Measurements from ENCODE around the gene DISC1. TPM values are rescaled to one million over a fixed set of nuclear protein-coding genes. Genes with fewer than 3 reads are reported as not detected.
"Not testable (repeated sequence)": the region's sequence is repeated elsewhere in the genome, so short reads cannot be mapped to it uniquely, and the experiment has no call there.

The DISC1 gene
- total RNA-seq, 3 donors from 2014 or later: 0.50 to 1.1 (median 0.57) TPM

DNA sequence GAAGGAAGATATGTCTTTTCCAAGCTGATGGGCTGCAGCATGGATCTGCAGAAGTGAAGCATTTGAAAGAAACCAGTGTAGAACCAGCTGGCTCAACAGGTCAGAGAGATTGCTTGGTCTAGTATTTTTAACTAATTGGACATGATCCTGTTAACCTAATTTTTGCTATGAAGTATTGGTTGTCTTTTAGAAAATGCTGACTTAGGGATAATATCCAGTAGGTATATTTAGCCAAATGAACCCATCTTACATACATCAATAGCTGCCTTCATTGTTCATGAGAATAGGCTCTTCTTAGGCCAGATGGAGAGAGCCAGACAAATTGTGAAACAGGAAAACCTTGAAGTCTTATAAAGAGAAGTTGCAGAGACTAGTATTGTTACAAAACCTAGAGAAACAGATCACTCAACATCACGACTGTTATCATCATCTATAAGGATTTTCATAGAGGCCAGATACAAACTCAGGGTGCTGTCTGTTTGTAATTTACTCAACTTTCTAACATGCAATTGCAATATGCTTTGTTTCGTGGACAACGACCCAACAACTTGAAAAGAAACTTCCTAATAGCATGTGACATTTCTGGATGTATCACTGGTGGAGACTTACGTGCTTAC, 148.2 kb downstream of the DISC1 start:
- Mint-ChIP-seq H3K4me1 (ENCODE audit: low read depth) (no peaks in the 10 kb centered on the region), H3K36me3 (ENCODE audit: insufficient read depth) (peaks cover 30% of the 10 kb centered on the region), H3K4me3 (no peak overlapping the region), H3K27me3 (ENCODE audit: low read depth) (no peaks in the 10 kb centered on the region), H3K9me3 (no peaks in the 10 kb centered on the region)
- no peak for ATAC-seq
- no peak for DNase-seq

DNA sequence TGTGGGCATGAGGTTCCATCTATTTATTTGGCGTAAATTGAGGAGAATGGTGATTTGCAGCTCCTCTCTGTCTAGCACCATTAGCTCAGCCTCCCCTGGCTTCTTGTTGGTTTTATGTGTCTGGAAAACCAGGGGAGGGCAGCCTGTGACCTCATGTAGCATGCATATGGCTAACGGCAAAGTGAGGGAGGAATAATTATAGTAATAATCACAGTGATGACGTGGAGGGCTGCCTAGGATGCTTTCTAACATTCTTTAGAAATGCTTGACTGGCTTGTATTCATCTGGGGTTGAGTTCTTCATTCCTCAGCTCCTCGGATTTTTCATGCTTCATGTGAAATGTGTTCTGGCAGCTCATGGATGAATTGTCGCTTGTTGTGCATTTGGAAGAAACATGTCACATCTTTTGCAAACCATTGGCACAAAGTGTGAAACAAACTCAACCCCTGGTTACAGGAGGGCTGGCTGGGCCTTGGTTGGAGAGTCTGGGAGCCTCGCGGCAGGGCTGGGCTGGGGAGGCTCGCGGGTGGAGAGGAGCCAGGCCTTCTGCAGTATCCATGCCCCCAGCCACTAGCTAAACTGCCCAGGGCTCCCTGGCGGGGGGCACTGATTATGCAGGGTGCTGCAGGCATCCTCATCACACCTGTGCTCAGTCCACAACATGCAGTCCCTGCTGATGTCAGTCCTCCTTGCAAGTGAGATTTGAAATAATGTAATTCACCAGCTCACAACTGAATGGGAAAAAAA, 149.6 kb downstream of the DISC1 start:
- H3K36me3 Mint-ChIP-seq (ENCODE audit: insufficient read depth): peaks cover 26% of the 10 kb centered on the region
- no peak for ATAC-seq
- no peaks in the 10 kb centered on the region for H3K27me3 Mint-ChIP-seq (ENCODE audit: low read depth)
- no peak overlapping the region for H3K4me3 Mint-ChIP-seq
- H3K4me1 Mint-ChIP-seq (ENCODE audit: low read depth): no peaks in the 10 kb centered on the region
- no peak for DNase-seq
- H3K9me3 Mint-ChIP-seq: no peaks in the 10 kb centered on the region

GRCh38 chr1:231776757-231777062, 150.1 kb downstream of the DISC1 start:
- Mint-ChIP-seq H3K36me3 (ENCODE audit: insufficient read depth) (peaks cover 24% of the 10 kb centered on the region), H3K27me3 (ENCODE audit: low read depth) (no peaks in the 10 kb centered on the region), H3K9me3 (no peaks in the 10 kb centered on the region), H3K4me1 (ENCODE audit: low read depth) (no peaks in the 10 kb centered on the region), H3K4me3 (no peak overlapping the region)
- no peak for DNase-seq
- no peak for ATAC-seq

DNA sequence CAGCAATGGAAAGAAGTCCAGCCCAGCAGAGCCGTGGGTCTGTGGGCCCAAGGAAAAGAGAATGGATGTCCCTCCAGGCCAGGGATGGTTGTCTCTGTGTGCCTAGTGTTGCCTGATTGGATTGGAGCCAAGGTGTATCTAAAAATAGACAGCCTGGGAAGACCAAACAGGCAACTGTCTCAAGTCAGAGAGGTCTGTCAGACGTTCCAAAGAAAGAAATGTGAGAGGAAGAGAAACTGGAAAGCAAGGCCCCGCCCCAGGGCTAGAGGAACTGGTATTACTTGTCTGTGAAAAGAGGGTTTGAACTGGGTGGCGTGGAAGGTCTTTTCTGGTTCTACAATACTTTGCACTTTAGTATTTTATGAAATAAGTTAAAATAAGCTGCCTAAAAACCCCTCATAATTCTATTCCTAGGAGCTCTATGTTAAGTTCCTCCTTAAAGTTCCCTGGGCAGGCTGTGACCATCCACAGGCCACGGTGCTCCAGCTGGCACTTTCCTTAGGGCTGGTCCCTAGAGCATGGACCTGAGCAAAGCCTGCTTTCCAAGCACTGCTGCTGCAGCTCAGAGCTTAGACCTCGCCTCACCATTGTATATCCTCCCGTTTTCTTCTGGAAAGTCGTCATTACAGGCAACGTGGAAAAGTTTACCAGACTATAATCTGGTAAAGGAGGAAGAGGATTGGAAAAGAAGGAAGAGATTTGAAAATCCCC, 151.6 kb downstream of the DISC1 start:
- Mint-ChIP-seq H3K4me1 (ENCODE audit: low read depth) (no peaks in the 10 kb centered on the region), H3K36me3 (ENCODE audit: insufficient read depth) (peaks cover 24% of the 10 kb centered on the region), H3K4me3 (no peak overlapping the region), H3K9me3 (no peaks in the 10 kb centered on the region), H3K27me3 (ENCODE audit: low read depth) (no peaks in the 10 kb centered on the region)
- ATAC-seq (no peak), DNase-seq (no peak)

GRCh38 chr1:231779081-231779480, 152.5 kb downstream of the DISC1 start:
- Mint-ChIP-seq H3K36me3 (ENCODE audit: insufficient read depth) (peaks cover 21% of the 10 kb centered on the region), H3K4me1 (ENCODE audit: low read depth) (no peaks in the 10 kb centered on the region), H3K4me3 (no peak overlapping the region), H3K9me3 (no peaks in the 10 kb centered on the region), H3K27me3 (ENCODE audit: low read depth) (no peaks in the 10 kb centered on the region)
- no peak for ATAC-seq
- no peak for DNase-seq

GRCh38 chr1:231781892-231782291, 155.3 kb downstream of the DISC1 start:
- Mint-ChIP-seq H3K27me3 (ENCODE audit: low read depth) (no peaks in the 10 kb centered on the region), H3K4me1 (ENCODE audit: low read depth) (no peaks in the 10 kb centered on the region), H3K4me3 (no peak overlapping the region), H3K36me3 (ENCODE audit: insufficient read depth) (peaks cover 8% of the 10 kb centered on the region), H3K9me3 (no peaks in the 10 kb centered on the region)
- no peak for DNase-seq
- no peak for ATAC-seq

- H3K4me3 Mint-ChIP-seq; H3K9me3 Mint-ChIP-seq; H3K4me1 Mint-ChIP-seq (ENCODE audit: low read depth); ATAC-seq; H3K27me3 Mint-ChIP-seq (ENCODE audit: low read depth); DNase-seq: not testable (repeated sequence)
- H3K36me3 Mint-ChIP-seq (ENCODE audit: insufficient read depth): peaks cover 14% of the 10 kb centered on the region
Measured at GRCh38 chr1:231785073-231785472, 158.5 kb downstream of the DISC1 start.

DNA sequence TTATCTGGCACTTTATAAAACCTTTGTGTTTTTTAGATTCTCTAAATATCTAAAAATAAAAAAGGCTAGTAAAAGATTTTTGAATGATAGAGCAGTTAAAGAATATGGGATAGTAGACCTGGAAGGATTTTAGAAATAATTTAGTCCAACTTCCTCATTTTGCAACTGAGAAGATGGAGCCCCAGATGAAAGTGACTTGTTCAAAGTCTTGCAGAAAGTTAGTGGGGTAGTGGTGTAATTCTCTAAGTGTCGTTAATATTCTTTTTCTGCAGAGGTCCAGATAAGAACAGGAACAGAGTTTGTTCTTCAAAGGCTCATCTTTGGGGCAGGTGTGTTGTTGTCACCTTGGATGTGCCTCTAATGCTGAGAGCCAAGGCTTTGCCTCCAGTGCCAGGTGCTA, 159.5 kb downstream of the DISC1 start:
- Mint-ChIP-seq H3K27me3 (ENCODE audit: low read depth) (no peaks in the 10 kb centered on the region), H3K9me3 (no peaks in the 10 kb centered on the region), H3K4me3 (no peak overlapping the region), H3K36me3 (ENCODE audit: insufficient read depth) (peaks cover 16% of the 10 kb centered on the region), H3K4me1 (ENCODE audit: low read depth) (no peaks in the 10 kb centered on the region)
- DNase-seq: no peak
- no peak for ATAC-seq

GRCh38 chr1:231792634-231793033, 166.0 kb downstream of the DISC1 start:
- no peaks in the 10 kb centered on the region for H3K27me3 Mint-ChIP-seq (ENCODE audit: low read depth)
- H3K4me1 Mint-ChIP-seq (ENCODE audit: low read depth): no peaks in the 10 kb centered on the region
- peaks cover 30% of the 10 kb centered on the region for H3K36me3 Mint-ChIP-seq (ENCODE audit: insufficient read depth)
- no peaks in the 10 kb centered on the region for H3K9me3 Mint-ChIP-seq
- ATAC-seq: no peak
- H3K4me3 Mint-ChIP-seq: no peak overlapping the region
- no peak for DNase-seq

- no peak overlapping the region for H3K4me3 Mint-ChIP-seq
- no peaks in the 10 kb centered on the region for H3K9me3 Mint-ChIP-seq
- H3K36me3 Mint-ChIP-seq (ENCODE audit: insufficient read depth): peaks cover 26% of the 10 kb centered on the region
- DNase-seq (no peak), ATAC-seq (no peak)
- H3K27me3 Mint-ChIP-seq (ENCODE audit: low read depth): no peaks in the 10 kb centered on the region
- no peaks in the 10 kb centered on the region for H3K4me1 Mint-ChIP-seq (ENCODE audit: low read depth)
Measured at GRCh38 chr1:231793893-231794292, 167.3 kb downstream of the DISC1 start.

DNA sequence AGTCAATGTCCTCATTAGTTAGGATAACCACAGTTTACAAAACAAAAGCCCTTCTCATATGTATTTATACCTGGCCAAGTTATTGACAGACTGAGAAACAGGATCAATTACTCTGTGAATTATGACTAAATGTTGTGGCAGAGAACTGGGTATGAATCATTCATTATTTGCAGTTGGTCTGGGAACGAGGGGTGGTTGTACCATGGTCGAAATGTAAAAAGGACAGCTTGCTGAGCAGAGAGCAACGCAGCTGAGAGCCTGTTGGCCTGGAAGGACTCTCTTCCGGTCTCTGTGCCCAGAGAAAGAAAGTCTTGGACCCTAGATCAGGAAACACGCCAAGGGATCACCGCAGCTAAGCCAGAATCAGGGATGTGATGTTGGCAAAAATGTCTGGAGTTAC, 169.6 kb downstream of the DISC1 start:
- no peaks in the 10 kb centered on the region for H3K27me3 Mint-ChIP-seq (ENCODE audit: low read depth)
- no peak overlapping the region for H3K4me3 Mint-ChIP-seq
- DNase-seq: no peak
- peaks cover 23% of the 10 kb centered on the region for H3K36me3 Mint-ChIP-seq (ENCODE audit: insufficient read depth)
- ATAC-seq: no peak
- H3K4me1 Mint-ChIP-seq (ENCODE audit: low read depth): no peaks in the 10 kb centered on the region
- peaks cover 4% of the 10 kb centered on the region for H3K9me3 Mint-ChIP-seq

DNA sequence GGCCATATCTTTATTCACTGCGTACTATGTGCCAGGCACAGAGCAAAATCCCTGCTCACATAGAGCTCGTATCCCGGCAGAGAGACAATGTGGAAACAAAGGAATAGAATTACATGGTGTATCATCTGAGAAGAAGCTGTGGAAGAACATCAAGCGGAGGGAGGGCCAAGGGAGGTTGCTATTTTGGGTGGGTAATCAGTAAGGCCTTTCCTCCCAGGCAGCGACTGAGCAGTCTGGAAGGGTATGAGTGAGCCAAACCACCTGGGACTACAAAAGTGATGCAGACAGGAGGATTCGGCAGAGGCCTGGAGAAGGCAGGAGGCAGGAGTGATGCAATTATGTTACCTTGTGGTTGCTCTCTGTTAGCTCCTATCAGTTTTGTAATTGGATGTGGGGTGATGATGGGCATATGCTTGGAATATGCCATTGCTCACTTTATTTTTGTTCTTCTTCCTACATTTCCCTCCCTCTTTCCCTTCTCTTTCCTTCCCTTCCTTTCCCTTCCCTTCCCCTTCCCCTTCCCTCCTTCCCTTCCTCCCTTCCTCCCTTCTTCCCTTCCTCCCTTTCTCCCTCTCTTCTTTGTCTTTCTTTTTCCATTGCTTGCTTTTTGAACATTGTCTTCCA, 172.9 kb downstream of the DISC1 start:
- Mint-ChIP-seq H3K9me3 (peaks cover 4% of the 10 kb centered on the region), H3K36me3 (ENCODE audit: insufficient read depth) (peaks cover 31% of the 10 kb centered on the region), H3K27me3 (ENCODE audit: low read depth) (no peaks in the 10 kb centered on the region), H3K4me1 (ENCODE audit: low read depth) (no peaks in the 10 kb centered on the region), H3K4me3 (no peak overlapping the region)
- ATAC-seq (no peak), DNase-seq (no peak)

- Mint-ChIP-seq H3K27me3 (ENCODE audit: low read depth) (no peaks in the 10 kb centered on the region), H3K4me3 (no peak overlapping the region), H3K9me3 (peaks cover 4% of the 10 kb centered on the region), H3K4me1 (ENCODE audit: low read depth) (no peaks in the 10 kb centered on the region), H3K36me3 (ENCODE audit: insufficient read depth) (peaks cover 26% of the 10 kb centered on the region)
- DNase-seq (no peak), ATAC-seq (no peak)
Measured at GRCh38 chr1:231800108-231800507, 173.5 kb downstream of the DISC1 start.

- H3K9me3 Mint-ChIP-seq: peaks cover 4% of the 10 kb centered on the region
- DNase-seq (no peak), ATAC-seq (no peak)
- peaks cover 23% of the 10 kb centered on the region for H3K36me3 Mint-ChIP-seq (ENCODE audit: insufficient read depth)
- H3K4me1 Mint-ChIP-seq (ENCODE audit: low read depth): no peaks in the 10 kb centered on the region
- H3K4me3 Mint-ChIP-seq: no peak overlapping the region
- H3K27me3 Mint-ChIP-seq (ENCODE audit: low read depth): no peaks in the 10 kb centered on the region
Measured at GRCh38 chr1:231801042-231801585, 174.5 kb downstream of the DISC1 start.

Measured in activated T-cell treated with anti-CD3 and anti-CD28 coated beads, Interleukin-2, amount 50 U/mL, for 4 hours (primary cell).